Upper lobe of left lung (tissue), 6 donors: Measurements from ENCODE around the gene GRIPAP1. TPM values are rescaled to one million over a fixed set of nuclear protein-coding genes. Genes with fewer than 3 reads are reported as not detected.

Experiments used
- ATAC-seq, 2 donors: fragments of 200-7000 bp; cut with Tn5 transposase; one replicate each; pipeline ENCODE4 v1.9.1; 2022; ENCODE audit warnings: mild to moderate bottlenecking in 2 of 2, moderate library complexity in 2 of 2; ENCODE audit not compliant: low FRiP score in 2 of 2
- DNase-seq, 2 donors: peaks; one replicate each; pipeline ENCODE4 v3.0.0-alpha.2; 2019 to 2020
- H3K27ac ChIP-seq, 4 donors: fragments of 200-600 bp; sonication (generic); one replicate each; pipeline ENCODE4 v1.5.1; 2016 to 2019
- H3K27me3 ChIP-seq, 4 donors: fragments of 200-600 bp; sonication (generic); one replicate each; pipeline ENCODE4 v1.5.1; 2017 to 2019
- H3K36me3 ChIP-seq, 4 donors: fragments of 200-600 bp; sonication (generic); one replicate each; pipeline ENCODE4 v1.5.1; 2016 to 2019
- H3K4me1 ChIP-seq, 4 donors: fragments of 200-600 bp; sonication (generic); one replicate each; pipeline ENCODE4 v1.5.1; 2018 to 2019
- H3K4me3 ChIP-seq, 4 donors: fragments of 200-600 bp; sonication (generic); one replicate each; pipeline ENCODE4 v1.5.1; 2017 to 2019; ENCODE audit warnings: mild to moderate bottlenecking in 2 of 4, moderate library complexity in 1 of 4
- H3K9me3 ChIP-seq, 4 donors: fragments of 200-600 bp; sonication (generic); one replicate each; pipeline ENCODE4 v1.5.1; 2018 to 2019
- CTCF ChIP-seq, 6 experiments: fragments of 450-650 bp in 4 of 6; fragments of 200-600 bp in 2 of 6; sonication (generic) in 2 of 6; IDR thresholded peaks; one replicate each; pipeline ENCODE4 v1.5.1; 2016 to 2019; ENCODE audit warnings: antibody characterized with exemption in 6 of 6
- EP300 ChIP-seq, 4 donors: sonication (generic); formaldehyde crosslinking; IDR thresholded peaks; one replicate each; pipeline ENCODE4 v1.5.1; 2017; ENCODE audit warnings: antibody characterized with exemption in 4 of 4, control low read depth in 2 of 4
- POLR2A ChIP-seq, 4 donors: fragments of 450-650 bp; IDR thresholded peaks; one replicate each; pipeline ENCODE4 v1.5.1; 2016 to 2017; ENCODE audit warnings: antibody characterized with exemption in 4 of 4, mild to moderate bottlenecking in 2 of 4
- POLR2AphosphoS5 ChIP-seq, 2 donors: sonication (generic); formaldehyde crosslinking; IDR thresholded peaks; one replicate each; pipeline ENCODE4 v1.5.1; 2017; ENCODE audit warnings: antibody characterized with exemption in 2 of 2
- WGBS, 2 donors: methylation state at CpG; one replicate each; pipeline ENCODE4 v1.1.5; 2017 to 2018; 5-methylcytosine and 5-hydroxymethylcytosine counted together
- total RNA-seq, 6 donors: library from RNA; depleted of rRNA in 4 of 6; stranded (reverse); fragments of >200 nt in 4 of 6; gene quantifications; one replicate each; pipeline versions ENCODE4 v1.1.0 to v1.2.1, GENCODE V29; 2016 to 2021
- donor health status: DM: no; HTN: no; CAD: no; lungs with moderate emphysema.
- donor health status: DM: no; HTN: yes; CAD: no; lungs with severe emphysema.

The GRIPAP1 gene
- total RNA-seq, 6 donors from 2014 or later, result 37.5 to 140 (median 50.8) TPM

GRCh38 chrX:48958635-48959094 is 43.4 kb downstream of the GRIPAP1 start:
- Histone ChIP-seq H3K36me3 (peaks cover 0 to 8% (median 0%) of the 10 kb centered on the region in 4 donors), H3K9me3 (no peaks in the 10 kb centered on the region), H3K4me3 (peak overlapping the region; percentile 1 to 76 (median 64)), H3K4me1 (peaks cover 12 to 29% (median 14%) of the 10 kb centered on the region in 4 donors), H3K27me3 (no peaks in the 10 kb centered on the region), H3K27ac (peak overlapping the region; percentile 94 to 97 (median 96))
- ATAC-seq, result peak in 1 of 2 donors; percentile 37
- no peak for TF ChIP-seq POLR2AphosphoS5 (IDR thresholded peaks at IDR 0.05)
- no peak for TF ChIP-seq EP300 (IDR thresholded peaks at IDR 0.05)
- no peak for TF ChIP-seq POLR2A (IDR thresholded peaks at IDR 0.05)
- TF ChIP-seq CTCF (IDR thresholded peaks at IDR 0.05), result no peak
- 1 to 42% methylated on average over 14 to 20 of the region's 21 CpGs for WGBS, 2 donors
- no peak for DNase-seq

- DNase-seq, result peak; percentile 96 to 97
- peaks cover 14 to 35% (median 16%) of the 10 kb centered on the region in 4 donors for H3K4me1 ChIP-seq
- TF ChIP-seq POLR2A (IDR thresholded peaks at IDR 0.05) (peak in 3 of 4 donors; percentile 16 to 82 (median 79)), CTCF (IDR thresholded peaks at IDR 0.05) (no peak), EP300 (IDR thresholded peaks at IDR 0.05) (peak in 1 of 4 donors; percentile 16), POLR2AphosphoS5 (IDR thresholded peaks at IDR 0.05) (peak; percentile 77 to 94)
- peaks cover 0 to 8% (median 0%) of the 10 kb centered on the region in 4 donors for H3K36me3 ChIP-seq
- 1 to 52% methylated on average over 28 to 57 of the region's 66 CpGs for WGBS, 2 donors
- peak; percentile 95 to 96 for ATAC-seq
- H3K27me3 ChIP-seq, result no peaks in the 10 kb centered on the region
- no peaks in the 10 kb centered on the region for H3K9me3 ChIP-seq
- H3K27ac ChIP-seq, result peak overlapping the region; percentile 94 to 97 (median 96)
- H3K4me3 ChIP-seq, result peak overlapping the region; percentile 33 to 76 (median 64)
Measured at GRCh38 chrX:48957827-48958634, 44.0 kb downstream of the GRIPAP1 start.

GRCh38 chrX:48957477-48957826 is 44.6 kb downstream of the GRIPAP1 start, which contains the start of gene OTUD5:
TSS of gene OTUD5 (minus strand) at chrX:48957607. CDS start at chrX:48957570, 37 bp downstream.
- Histone ChIP-seq H3K27ac (peak within 1 kb of the TSS; percentile 94 to 97 (median 96)), H3K36me3 (peaks cover 0 to 8% (median 0%) of the 10 kb centered on the region in 4 donors), H3K27me3 (no peaks in the 10 kb centered on the region), H3K4me3 (peak within 1 kb of the TSS; percentile 39 to 76 (median 64)), H3K4me1 (peaks cover 15 to 41% (median 17%) of the 10 kb centered on the region in 4 donors), H3K9me3 (no peaks in the 10 kb centered on the region)
- DNase-seq (peak; percentile 68 to 92), ATAC-seq (peak in 1 of 2 donors; percentile 57)
- 41% methylated on average over 37 of the region's 53 CpGs; no CpG with 5 or more reads in 1 of the 2 donors for WGBS, 2 donors
- TF ChIP-seq EP300 (IDR thresholded peaks at IDR 0.05), result no peak
- no peak for TF ChIP-seq CTCF (IDR thresholded peaks at IDR 0.05)
- no peak for TF ChIP-seq POLR2A (IDR thresholded peaks at IDR 0.05)
- no peak for TF ChIP-seq POLR2AphosphoS5 (IDR thresholded peaks at IDR 0.05)

- ATAC-seq, result no peak
- TF ChIP-seq CTCF (IDR thresholded peaks at IDR 0.05) (peak in 1 of 6 experiments; percentile 39), POLR2AphosphoS5 (IDR thresholded peaks at IDR 0.05) (no peak), POLR2A (IDR thresholded peaks at IDR 0.05) (no peak)
- 60% methylated on average over 37 of the region's 61 CpGs; no CpG with 5 or more reads in 1 of the 2 donors for WGBS, 2 donors
- Histone ChIP-seq H3K4me1 (peaks cover 15 to 47% (median 18%) of the 10 kb centered on the region in 4 donors), H3K27ac (peak overlapping the region; percentile 94 to 97 (median 96)), H3K36me3 (peaks cover 0 to 8% (median 0%) of the 10 kb centered on the region in 4 donors), H3K4me3 (peak overlapping the region; percentile 39 to 76 (median 64)), H3K27me3 (no peaks in the 10 kb centered on the region), H3K9me3 (no peaks in the 10 kb centered on the region)
- peak in 1 of 2 donors; percentile 87 for DNase-seq
Measured at GRCh38 chrX:48956728-48957414, 45.2 kb downstream of the GRIPAP1 start.
